ENCODE data around the gene DNM3. TPM values are rescaled to one million over a fixed set of nuclear protein-coding genes. Genes with fewer than 3 reads are reported as not detected.

The DNM3 gene
- total RNA-seq, 1 donor from 2014 or later = 2.1 TPM

GRCh38 chr1:172135076-172135672, 293.9 kb downstream of the DNM3 start:
- Mint-ChIP-seq H3K36me3 (ENCODE audit: low read depth) (no peaks in the 10 kb centered on the region), H3K27ac (no peak overlapping the region), H3K27me3 (no peaks in the 10 kb centered on the region), H3K4me3 (no peak overlapping the region), H3K4me1 (peaks cover 5% of the 10 kb centered on the region), H3K9me3 (no peaks in the 10 kb centered on the region)
- ATAC-seq (ENCODE audit: low read depth) (peak; percentile 49), DNase-seq (no peak)
- ChIA-PET POLR2A (no interaction called here), CTCF (interaction anchor here (0.7 to 2.0 kb wide), 2 partner anchors 260 to 263 kb away, joined by 3 to 14 read pairs; no protein-coding TSS in a partner anchor)
- intact Hi-C loops (cut with micrococcal nuclease) = loop anchor here (1.0 to 5.0 kb wide), 5 partner anchors 45 to 264 kb away; no protein-coding TSS in a partner anchor
- TF ChIP-seq, protein P1, sequence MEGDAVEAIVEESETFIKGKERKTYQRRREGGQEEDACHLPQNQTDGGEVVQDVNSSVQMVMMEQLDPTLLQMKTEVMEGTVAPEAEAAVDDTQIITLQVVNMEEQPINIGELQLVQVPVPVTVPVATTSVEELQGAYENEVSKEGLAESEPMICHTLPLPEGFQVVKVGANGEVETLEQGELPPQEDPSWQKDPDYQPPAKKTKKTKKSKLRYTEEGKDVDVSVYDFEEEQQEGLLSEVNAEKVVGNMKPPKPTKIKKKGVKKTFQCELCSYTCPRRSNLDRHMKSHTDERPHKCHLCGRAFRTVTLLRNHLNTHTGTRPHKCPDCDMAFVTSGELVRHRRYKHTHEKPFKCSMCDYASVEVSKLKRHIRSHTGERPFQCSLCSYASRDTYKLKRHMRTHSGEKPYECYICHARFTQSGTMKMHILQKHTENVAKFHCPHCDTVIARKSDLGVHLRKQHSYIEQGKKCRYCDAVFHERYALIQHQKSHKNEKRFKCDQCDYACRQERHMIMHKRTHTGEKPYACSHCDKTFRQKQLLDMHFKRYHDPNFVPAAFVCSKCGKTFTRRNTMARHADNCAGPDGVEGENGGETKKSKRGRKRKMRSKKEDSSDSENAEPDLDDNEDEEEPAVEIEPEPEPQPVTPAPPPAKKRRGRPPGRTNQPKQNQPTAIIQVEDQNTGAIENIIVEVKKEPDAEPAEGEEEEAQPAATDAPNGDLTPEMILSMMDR (IDR thresholded peaks at IDR 0.05) = no peak

GRCh38 chr1:172135978-172136610, 294.8 kb downstream of the DNM3 start:
- Mint-ChIP-seq H3K4me3 (no peak overlapping the region), H3K9me3 (no peaks in the 10 kb centered on the region), H3K27ac (no peak overlapping the region), H3K36me3 (ENCODE audit: low read depth) (no peaks in the 10 kb centered on the region), H3K4me1 (peaks cover 5% of the 10 kb centered on the region), H3K27me3 (no peaks in the 10 kb centered on the region)
- TF ChIP-seq, protein P1 (IDR thresholded peaks at IDR 0.05) = no peak
- intact Hi-C loops (cut with micrococcal nuclease) = loop anchor here (1.0 to 5.0 kb wide), 5 partner anchors 46 to 263 kb away; no protein-coding TSS in a partner anchor
- ATAC-seq (ENCODE audit: low read depth) (no peak), DNase-seq (no peak)
- ChIA-PET POLR2A (no interaction called here), CTCF (interaction anchor here (1.0 kb wide), 1 partner anchor 264 kb away, joined by 5 read pairs; no protein-coding TSS in a partner anchor)

GRCh38 chr1:172136925-172137324, 295.6 kb downstream of the DNM3 start:
- TF ChIP-seq, protein P1 (IDR thresholded peaks at IDR 0.05) = no peak
- H3K9me3 Mint-ChIP-seq = no peaks in the 10 kb centered on the region
- intact Hi-C loops (cut with micrococcal nuclease) = loop anchor here (5.0 kb wide), 3 partner anchors 45 to 135 kb away; no protein-coding TSS in a partner anchor
- H3K36me3 Mint-ChIP-seq (ENCODE audit: low read depth) = no peaks in the 10 kb centered on the region
- H3K27me3 Mint-ChIP-seq = no peaks in the 10 kb centered on the region
- POLR2A ChIA-PET = no interaction called here
- peaks cover 5% of the 10 kb centered on the region for H3K4me1 Mint-ChIP-seq
- CTCF ChIA-PET = no interaction called here
- DNase-seq (no peak), ATAC-seq (ENCODE audit: low read depth) (no peak)
- H3K27ac Mint-ChIP-seq = no peak overlapping the region
- no peak overlapping the region for H3K4me3 Mint-ChIP-seq

GRCh38 chr1:172137703-172138454, 296.6 kb downstream of the DNM3 start:
- intact Hi-C loops (cut with micrococcal nuclease) = loop anchor here (5.0 kb wide), 3 partner anchors 44 to 136 kb away; no protein-coding TSS in a partner anchor
- DNase-seq = no peak
- H3K36me3 Mint-ChIP-seq (ENCODE audit: low read depth) = no peaks in the 10 kb centered on the region
- no peaks in the 10 kb centered on the region for H3K27me3 Mint-ChIP-seq
- no peak for ATAC-seq (ENCODE audit: low read depth)
- POLR2A ChIA-PET = no interaction called here
- peaks cover 5% of the 10 kb centered on the region for H3K4me1 Mint-ChIP-seq
- TF ChIP-seq, protein P1 (IDR thresholded peaks at IDR 0.05) = no peak
- CTCF ChIA-PET = no interaction called here
- H3K4me3 Mint-ChIP-seq = no peak overlapping the region
- no peaks in the 10 kb centered on the region for H3K9me3 Mint-ChIP-seq
- no peak overlapping the region for H3K27ac Mint-ChIP-seq

DNA sequence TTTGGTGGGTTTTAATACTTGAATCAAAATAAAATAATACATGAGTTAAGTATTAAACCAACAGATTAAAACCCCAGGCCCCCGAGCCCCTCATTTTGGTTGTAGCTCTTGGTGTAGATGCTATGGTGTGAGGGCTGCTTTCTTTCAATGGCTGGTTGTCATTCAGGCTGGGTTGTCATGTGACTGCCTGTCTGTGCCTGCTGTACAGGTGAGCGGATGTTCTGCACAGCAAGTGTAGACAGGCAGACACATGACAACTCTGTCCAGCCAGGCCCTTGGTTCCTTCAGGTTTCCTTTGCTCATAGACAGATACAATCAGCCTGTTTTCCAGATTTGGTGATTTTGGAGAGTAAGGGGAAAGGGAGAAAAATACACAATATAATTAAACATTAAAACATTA, 297.3 kb downstream of the DNM3 start:
- H3K36me3 Mint-ChIP-seq (ENCODE audit: low read depth) = no peaks in the 10 kb centered on the region
- TF ChIP-seq, protein P1 (IDR thresholded peaks at IDR 0.05) = no peak
- H3K9me3 Mint-ChIP-seq = no peaks in the 10 kb centered on the region
- ChIA-PET CTCF (no interaction called here), POLR2A (interaction anchor here (0.5 kb wide), 1 partner anchor 20 kb away, joined by 4 read pairs; no protein-coding TSS in a partner anchor)
- no peak overlapping the region for H3K27ac Mint-ChIP-seq
- DNase-seq (no peak), ATAC-seq (ENCODE audit: low read depth) (no peak)
- H3K27me3 Mint-ChIP-seq = no peaks in the 10 kb centered on the region
- no peak overlapping the region for H3K4me3 Mint-ChIP-seq
- intact Hi-C loops (cut with micrococcal nuclease) = loop anchor here (5.0 kb wide), 3 partner anchors 44 to 136 kb away; no protein-coding TSS in a partner anchor
- peaks cover 5% of the 10 kb centered on the region for H3K4me1 Mint-ChIP-seq
